ENCODE data around the gene PITPNB. TPM values are rescaled to one million over a fixed set of nuclear protein-coding genes. Genes with fewer than 3 reads are reported as not detected.

The PITPNB gene
- total RNA-seq, 6 donors from 2014 or later, result 26.6 to 65.9 (median 41.0) TPM

DNA sequence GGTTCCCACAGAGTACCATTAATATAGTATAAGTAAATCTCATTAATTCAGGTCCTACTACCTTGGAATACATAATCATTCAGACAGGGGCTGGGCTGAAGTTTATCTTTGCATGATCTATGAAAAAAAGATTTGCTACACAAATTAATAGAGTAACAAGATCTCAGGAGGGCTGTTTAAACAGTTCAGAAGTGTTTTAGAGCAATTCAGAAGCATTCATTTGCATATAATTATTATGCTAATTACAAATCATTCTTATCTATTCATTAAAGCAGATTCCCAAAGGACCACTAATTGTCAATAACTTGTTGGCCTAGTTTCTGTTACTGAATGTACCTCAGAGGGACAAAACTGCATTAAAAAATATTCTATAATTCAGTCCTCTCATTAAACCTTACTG is 40.5 kb downstream of the PITPNB start:
- Histone ChIP-seq H3K4me1 (peaks cover 11 to 28% (median 16%) of the 10 kb centered on the region in 4 donors), H3K27me3 (no peaks in the 10 kb centered on the region), H3K27ac (no peak overlapping the region), H3K9me3 (no peaks in the 10 kb centered on the region), H3K4me3 (no peak overlapping the region), H3K36me3 (peaks cover 0 to 5% (median under 1%) of the 10 kb centered on the region in 4 donors)
- TF ChIP-seq POLR2A (IDR thresholded peaks at IDR 0.05) (no peak), POLR2AphosphoS5 (IDR thresholded peaks at IDR 0.05) (no peak), EP300 (IDR thresholded peaks at IDR 0.05) (no peak)
- TF ChIP-seq, protein P1, sequence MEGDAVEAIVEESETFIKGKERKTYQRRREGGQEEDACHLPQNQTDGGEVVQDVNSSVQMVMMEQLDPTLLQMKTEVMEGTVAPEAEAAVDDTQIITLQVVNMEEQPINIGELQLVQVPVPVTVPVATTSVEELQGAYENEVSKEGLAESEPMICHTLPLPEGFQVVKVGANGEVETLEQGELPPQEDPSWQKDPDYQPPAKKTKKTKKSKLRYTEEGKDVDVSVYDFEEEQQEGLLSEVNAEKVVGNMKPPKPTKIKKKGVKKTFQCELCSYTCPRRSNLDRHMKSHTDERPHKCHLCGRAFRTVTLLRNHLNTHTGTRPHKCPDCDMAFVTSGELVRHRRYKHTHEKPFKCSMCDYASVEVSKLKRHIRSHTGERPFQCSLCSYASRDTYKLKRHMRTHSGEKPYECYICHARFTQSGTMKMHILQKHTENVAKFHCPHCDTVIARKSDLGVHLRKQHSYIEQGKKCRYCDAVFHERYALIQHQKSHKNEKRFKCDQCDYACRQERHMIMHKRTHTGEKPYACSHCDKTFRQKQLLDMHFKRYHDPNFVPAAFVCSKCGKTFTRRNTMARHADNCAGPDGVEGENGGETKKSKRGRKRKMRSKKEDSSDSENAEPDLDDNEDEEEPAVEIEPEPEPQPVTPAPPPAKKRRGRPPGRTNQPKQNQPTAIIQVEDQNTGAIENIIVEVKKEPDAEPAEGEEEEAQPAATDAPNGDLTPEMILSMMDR (IDR thresholded peaks at IDR 0.05), result no peak
- no peak for ATAC-seq (ENCODE audit: low FRiP score in 2 of 2)
- DNase-seq, result no peak

DNA sequence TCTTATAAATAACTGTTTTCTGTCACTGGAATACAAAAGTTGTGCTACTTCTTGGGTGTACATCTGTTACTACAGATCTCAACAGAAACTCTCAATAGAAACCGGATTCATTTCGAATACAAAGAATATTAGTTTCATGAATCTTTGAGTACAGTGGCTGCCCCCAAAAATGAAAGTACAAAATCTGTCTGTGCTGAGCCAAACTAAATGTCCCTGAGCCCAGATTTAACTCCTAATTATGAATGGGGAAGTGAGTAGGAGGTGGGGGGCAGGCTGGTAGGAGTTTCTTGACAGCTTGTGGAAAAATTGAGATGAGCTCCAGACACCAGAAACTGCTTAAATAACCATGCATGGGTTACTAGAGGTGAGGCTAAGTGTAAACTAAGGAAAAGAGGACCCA is 41.6 kb downstream of the PITPNB start:
- 78 to 86% methylated on average over 2 of the region's 2 CpGs for WGBS, 2 donors
- peaks cover 3 to 15% (median 10%) of the 10 kb centered on the region in 4 donors for H3K36me3 ChIP-seq
- DNase-seq, result no peak
- TF ChIP-seq POLR2AphosphoS5 (IDR thresholded peaks at IDR 0.05), result no peak
- TF ChIP-seq EP300 (IDR thresholded peaks at IDR 0.05), result no peak
- TF ChIP-seq, protein P1 (IDR thresholded peaks at IDR 0.05), result no peak
- no peak for TF ChIP-seq POLR2A (IDR thresholded peaks at IDR 0.05)
- peaks cover 3 to 25% (median 16%) of the 10 kb centered on the region in 4 donors for H3K4me1 ChIP-seq
- H3K27me3 ChIP-seq, result no peaks in the 10 kb centered on the region
- H3K27ac ChIP-seq, result no peak overlapping the region
- ATAC-seq (ENCODE audit: low FRiP score in 2 of 2), result no peak
- no peaks in the 10 kb centered on the region for H3K9me3 ChIP-seq
- no peak overlapping the region for H3K4me3 ChIP-seq

DNA sequence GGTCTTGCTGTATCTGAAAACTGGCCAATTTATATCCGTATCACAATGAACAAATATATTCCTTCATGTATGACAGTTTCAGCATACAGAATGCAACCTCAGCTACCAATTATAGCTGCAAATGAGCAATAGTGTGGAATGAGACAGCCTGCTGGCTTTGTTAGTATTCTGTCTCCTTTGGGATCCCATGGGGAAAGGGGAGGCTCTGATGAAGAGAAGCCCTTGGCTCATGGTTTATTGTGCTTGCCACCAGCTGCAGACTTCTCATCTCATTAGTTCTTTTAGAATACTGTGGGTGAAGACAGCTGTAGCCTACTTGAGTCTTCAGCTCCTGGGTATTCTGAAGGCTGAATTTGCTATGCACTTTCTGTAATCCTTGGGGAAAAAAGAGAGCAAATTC is 42.4 kb downstream of the PITPNB start:
- H3K4me3 ChIP-seq, result no peak overlapping the region
- no peak for TF ChIP-seq POLR2A (IDR thresholded peaks at IDR 0.05)
- TF ChIP-seq, protein P1 (IDR thresholded peaks at IDR 0.05), result no peak
- WGBS, 2 donors, result 68 to 81% methylated on average over 1 of the region's 1 CpG
- DNase-seq, result no peak
- no peak overlapping the region for H3K27ac ChIP-seq
- H3K4me1 ChIP-seq, result peaks cover 3 to 17% (median 14%) of the 10 kb centered on the region in 4 donors
- H3K36me3 ChIP-seq, result peaks cover 4 to 23% (median 14%) of the 10 kb centered on the region in 4 donors
- no peaks in the 10 kb centered on the region for H3K27me3 ChIP-seq
- no peaks in the 10 kb centered on the region for H3K9me3 ChIP-seq
- ATAC-seq (ENCODE audit: low FRiP score in 2 of 2), result peak in 1 of 2 donors; percentile 75

DNA sequence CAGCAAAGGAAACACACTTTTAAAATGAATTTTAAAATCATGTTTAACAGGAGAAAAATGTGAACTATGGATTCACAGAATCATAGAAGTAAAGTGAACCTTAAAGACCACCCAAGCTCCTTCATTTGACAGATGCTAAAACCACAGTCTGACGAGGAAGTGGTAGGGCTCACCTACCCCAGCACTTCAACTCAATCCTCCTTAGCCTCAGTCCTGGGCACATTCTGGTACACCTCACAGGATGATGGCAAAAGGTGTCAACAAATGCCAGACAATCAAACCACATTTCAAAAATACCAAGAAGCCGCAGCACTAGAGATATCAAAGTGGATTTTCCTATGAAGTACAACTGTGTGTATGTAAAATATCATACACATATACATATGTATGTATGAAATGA is 43.1 kb downstream of the PITPNB start:
- peaks cover 4 to 30% (median 21%) of the 10 kb centered on the region in 4 donors for H3K36me3 ChIP-seq
- DNase-seq (no peak), ATAC-seq (ENCODE audit: low FRiP score in 2 of 2) (no peak)
- no peak overlapping the region for H3K4me3 ChIP-seq
- no peaks in the 10 kb centered on the region for H3K27me3 ChIP-seq
- no peaks in the 10 kb centered on the region for H3K9me3 ChIP-seq
- TF ChIP-seq, protein P1 (IDR thresholded peaks at IDR 0.05), result no peak
- no peak for TF ChIP-seq POLR2AphosphoS5 (IDR thresholded peaks at IDR 0.05)
- TF ChIP-seq EP300 (IDR thresholded peaks at IDR 0.05), result no peak
- no peak for TF ChIP-seq POLR2A (IDR thresholded peaks at IDR 0.05)
- H3K4me1 ChIP-seq, result peaks cover under 1 to 9% (median 7%) of the 10 kb centered on the region in 4 donors
- no peak overlapping the region for H3K27ac ChIP-seq
- WGBS, 2 donors, result 80 to 83% methylated on average over 2 of the region's 2 CpGs

DNA sequence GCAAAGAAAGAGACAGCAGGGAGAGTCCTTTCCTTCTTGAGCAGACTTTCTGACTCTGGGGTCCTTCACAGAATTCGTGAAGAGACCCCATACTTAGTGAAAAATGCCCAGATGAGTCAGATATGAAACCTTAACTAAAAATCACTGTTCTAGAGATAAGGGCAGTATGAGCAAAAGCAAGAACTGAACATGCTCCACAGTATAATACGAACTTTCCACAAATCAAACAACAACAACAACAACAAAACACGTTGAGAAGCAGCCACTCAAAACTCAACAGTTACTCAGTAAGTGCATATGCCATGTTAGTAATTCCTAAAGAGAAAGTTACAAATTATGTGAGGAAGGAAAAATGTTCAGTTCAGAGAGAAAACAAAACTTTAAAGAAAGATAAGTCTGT is 44.3 kb downstream of the PITPNB start:
- DNase-seq (no peak), ATAC-seq (ENCODE audit: low FRiP score in 2 of 2) (no peak)
- no peak for TF ChIP-seq POLR2AphosphoS5 (IDR thresholded peaks at IDR 0.05)
- TF ChIP-seq POLR2A (IDR thresholded peaks at IDR 0.05), result no peak
- TF ChIP-seq EP300 (IDR thresholded peaks at IDR 0.05), result no peak
- Histone ChIP-seq H3K4me3 (no peak overlapping the region), H3K36me3 (peaks cover 4 to 35% (median 21%) of the 10 kb centered on the region in 4 donors), H3K9me3 (no peaks in the 10 kb centered on the region), H3K27me3 (no peaks in the 10 kb centered on the region), H3K4me1 (peaks cover 0 to 5% (median 0%) of the 10 kb centered on the region in 4 donors), H3K27ac (no peak overlapping the region)
- 67 to 69% methylated on average over 3 of the region's 3 CpGs for WGBS, 2 donors
